GM21381 (cell line): ENCODE measurements around the gene CAMKK1.

Experiments used
- ATAC-seq: cut with Tn5 transposase; IDR thresholded peaks from one replicate; pipeline ENCODE4 v1.9.1; 2021; ENCODE audit warnings: mild to moderate bottlenecking, moderate library complexity; ENCODE audit not compliant: unreplicated experiment

CAMKK1 gene

DNA sequence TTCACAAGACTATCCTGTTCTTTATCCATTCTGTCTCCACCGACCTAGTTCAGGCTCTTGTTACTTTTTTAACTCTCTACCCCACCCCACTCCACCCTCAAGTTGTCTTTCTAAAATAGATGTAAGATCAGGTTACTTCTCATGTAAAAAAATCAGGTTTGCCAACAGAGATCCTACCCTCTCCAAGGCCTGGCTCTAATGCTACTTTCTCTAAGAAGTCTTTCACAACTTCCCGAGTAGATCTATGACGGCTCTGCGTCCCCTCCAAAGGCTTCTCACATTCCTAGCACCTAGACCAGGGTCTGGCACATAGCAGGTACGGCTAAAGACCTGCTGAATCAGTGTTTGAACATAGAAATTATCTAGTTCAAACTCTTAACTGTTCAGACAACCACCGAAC, 77.7 kb downstream of the CAMKK1 start:
- ATAC-seq, result no peak

GRCh38 chr17:3814361-3814760, 78.5 kb downstream of the CAMKK1 start:
- ATAC-seq, result no peak

- no peak for ATAC-seq
These were observed 79.7 kb downstream of the CAMKK1 start for GRCh38 chr17:3813171-3813570.

DNA sequence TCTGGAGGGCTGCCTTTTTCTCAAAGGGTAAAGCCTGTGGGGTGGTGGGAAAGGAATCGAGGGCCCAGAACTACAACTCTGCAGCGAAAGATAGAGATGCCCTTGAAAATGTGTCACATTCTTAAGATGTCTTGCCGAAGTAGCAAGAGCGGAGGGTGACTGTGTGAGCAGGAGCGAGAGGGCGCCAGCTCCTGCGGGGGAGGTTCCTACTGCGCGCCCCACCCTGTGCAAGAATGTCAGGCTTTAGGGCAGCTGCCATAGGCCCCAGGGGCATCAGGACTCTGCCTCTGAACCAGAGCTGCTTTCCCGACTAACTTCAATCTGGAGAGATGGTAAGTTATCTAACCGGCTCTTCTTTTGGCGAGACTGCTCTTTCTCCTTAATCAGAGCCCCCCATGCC, 80.1 kb downstream of the CAMKK1 start:
- ATAC-seq, result no peak

GRCh38 chr17:3812284-3812683, 80.6 kb downstream of the CAMKK1 start:
- no peak for ATAC-seq
